K562 (cell line): Measurements from ENCODE around the gene DNMT3A. TPM values are rescaled to one million over a fixed set of nuclear protein-coding genes. Genes with fewer than 3 reads are reported as not detected.

ENCODE experiments used
- ATAC-seq: fragments of 200-7000 bp; cut with Tn5 transposase; 3 replicates; pipeline ENCODE4 v1.9.1; 2020; ENCODE audit warnings: moderate library complexity
- BruUV-seq: library from RNA; stranded (reverse); fragments of 400-500 nt; replicated peaks from 2 replicates; lab custom pipeline; 2021; lab: Mats Ljungman, UMichigan
- CTCF ChIA-PET: fragments of 300-600 bp; formaldehyde crosslinking; extraction: SDS; loops from one replicate; lab custom pipeline; 2021; ENCODE audit warnings: low intra/inter-chr PET ratio; lab: Yijun Ruan, JAX
- POLR2A ChIA-PET: fragments of 300-600, 350-650 bp; sonication (Branson Sonifier 250); formaldehyde crosslinking; extraction: SDS; loops from one replicate; lab custom pipeline; 2021; ENCODE audit warnings: antibody characterized with exemption, inconsistent platforms; lab: Yijun Ruan, JAX
- DNase-seq, 4 experiments: peaks; one replicate each; pipeline versions ENCODE4 v3.0.0 to v3.0.0-alpha.2; 2011 to 2018; ENCODE audit warnings: low spot score in 3 of 4, mixed read lengths in 3 of 4; ENCODE audit errors: extremely low read depth in 1 of 4
- FAIRE-seq: peaks from 2 replicates; lab custom pipeline; 2011; peaks lifted over from hg19 to GRCh38; lab: Jason Lieb, UNC
- H2AFZ ChIP-seq: 2 replicates; pipeline ENCODE4 v1.6.0; 2011; ENCODE audit warnings: low read depth, low read length, control low read depth, inconsistent platforms
- H3K27ac ChIP-seq: fragments of 200-600 bp; 3 replicates; pipeline ENCODE4 v1.8.0; 2011; ENCODE audit warnings: low read depth, mild to moderate bottlenecking, control low read depth, inconsistent platforms, low read length, moderate library complexity, mixed read lengths; ENCODE audit errors: extremely low read depth
- H3K27me3 ChIP-seq, 2 experiments: fragments of 300-600 bp in 1 of 2; 2 replicates in 1 of 2; 3 replicates in 1 of 2; pipeline versions ENCODE4 v1.6.0 to v1.8.0; 2011; ENCODE audit warnings: inconsistent platforms in 2 of 2, low read length in 2 of 2, mild to moderate bottlenecking in 1 of 2, mixed read lengths in 1 of 2, moderate library complexity in 1 of 2; ENCODE audit not compliant: control insufficient read depth in 2 of 2, insufficient read depth in 2 of 2
- H3K36me3 ChIP-seq: fragments of 300-600 bp; 3 replicates; pipeline ENCODE4 v1.8.0; 2011; ENCODE audit warnings: mild to moderate bottlenecking, low read length, inconsistent platforms; ENCODE audit not compliant: control insufficient read depth, insufficient read depth
- H3K4me1 ChIP-seq, 2 experiments: fragments of 200-600 bp in 1 of 2; replicated peaks in 1 of 2; 2 replicates in 1 of 2; 3 replicates in 1 of 2; pipeline versions ENCODE4 v1.5.1 to v1.8.0; 2011; ENCODE audit warnings: inconsistent platforms in 2 of 2, low read length in 2 of 2, mild to moderate bottlenecking in 1 of 2, mixed read lengths in 1 of 2, moderate library complexity in 1 of 2; ENCODE audit not compliant: control insufficient read depth in 2 of 2, insufficient read depth in 2 of 2
- H3K4me2 ChIP-seq: 2 replicates; pipeline ENCODE4 v1.6.1; 2011; ENCODE audit warnings: low read length, control low read depth, inconsistent platforms, mixed read lengths; ENCODE audit not compliant: insufficient read depth
- H3K4me3 ChIP-seq: fragments of 200-600 bp; sonication (generic), shearing (Covaris generic); 2 replicates; pipeline ENCODE4 v1.5.1; 2016; ENCODE audit warnings: control low read depth, inconsistent platforms
- H3K79me2 ChIP-seq: fragments of 200-600 bp; 3 replicates; pipeline ENCODE4 v1.8.0; 2011; ENCODE audit warnings: low read length, inconsistent platforms; ENCODE audit not compliant: control insufficient read depth, insufficient read depth
- H3K9ac ChIP-seq, 2 experiments: 2 replicates each; pipeline versions ENCODE4 v1.6.0 to v1.6.1; 2011; ENCODE audit warnings: low read depth in 2 of 2, low read length in 2 of 2, control low read depth in 1 of 2, inconsistent platforms in 1 of 2, mild to moderate bottlenecking in 1 of 2, mixed read lengths in 1 of 2; ENCODE audit not compliant: insufficient read depth in 1 of 2
- H3K9me1 ChIP-seq: one replicate; pipeline ENCODE4 v1.6.0; 2011; ENCODE audit warnings: inconsistent platforms, mild to moderate bottlenecking, low read length, moderate library complexity; ENCODE audit not compliant: control insufficient read depth, insufficient read depth
- H3K9me3 ChIP-seq: replicated peaks from 2 replicates; pipeline ENCODE4 v1.5.1; 2011; ENCODE audit warnings: low read depth, low read length, inconsistent platforms; ENCODE audit not compliant: control insufficient read depth, insufficient read depth
- H4K20me1 ChIP-seq: replicated peaks from 2 replicates; pipeline ENCODE4 v1.6.1; 2011; ENCODE audit warnings: low read length, inconsistent platforms, mixed read lengths; ENCODE audit not compliant: control insufficient read depth, insufficient read depth
- GABPB1 ChIP-seq: sonication (generic); formaldehyde crosslinking; IDR thresholded peaks from 2 replicates; pipeline ENCODE4 v1.8.0; 2022; ENCODE audit warnings: mild to moderate bottlenecking, missing genetic modification reagents
- NUFIP1 ChIP-seq: fragments of 450-650 bp; IDR thresholded peaks from 2 replicates; pipeline ENCODE4 v1.6.1; 2018; ENCODE audit not compliant: partially characterized antibody
- USF1 ChIP-seq: sonication (generic); formaldehyde crosslinking; IDR thresholded peaks from 2 replicates; pipeline ENCODE4 v1.9.0; 2022; ENCODE audit warnings: mild to moderate bottlenecking, missing genetic modification reagents
- ZNF384 ChIP-seq: IDR thresholded peaks from 2 replicates; pipeline ENCODE4 v1.6.1; 2012; ENCODE audit warnings: low read depth, low read length, improper control_type of control experiment
- WGBS: fragments of 100-300 bp; shearing (Covaris generic); methylation state at CpG from one replicate; pipeline ENCODE4 v1.1.6; 2016; ENCODE audit warnings: low coverage, mixed read lengths; ENCODE audit not compliant: insufficient coverage; ENCODE audit errors: missing lambda C conversion rate; 5-methylcytosine and 5-hydroxymethylcytosine counted together
- in situ Hi-C: fragments of 300-500 bp; cut with MboI; formaldehyde crosslinking; loops from 4 replicates; pipeline ENCODE4 v1.15.0; 2018; ENCODE audit warnings: inconsistent platforms, mixed read lengths
- intact Hi-C: fragments of 100-400 bp; cut with micrococcal nuclease; formaldehyde crosslinking; loops from 2 replicates; pipeline ENCODE4 v1.14.2; 2022
- polyA plus RNA-seq, 8 experiments: library from polyadenylated mRNA; depleted of rRNA in 4 of 8; stranded (reverse) in 5 of 8; unstranded in 3 of 8; fragments of >200 nt; fragmentation: Nextera tagmentation in 2 of 8; fragmentation: Illumina TruSeq in 1 of 8; extraction: Ambion mirVana in 2 of 8; extraction: Trizol in 1 of 8; gene quantifications; 2 replicates each; pipeline versions ENCODE4 v1.2.1 to v1.2.3, GENCODE V29; 2011 to 2014; ENCODE audit warnings: inconsistent platforms in 1 of 8, missing spikeins in 1 of 8
- total RNA-seq, 7 experiments: library from RNA; depleted of rRNA in 6 of 7; stranded (reverse); fragments of >200 nt in 6 of 7; fragmentation: Illumina TruSeq in 2 of 7; extraction: Trizol in 2 of 7; gene quantifications; 2 replicates each; pipeline versions ENCODE4 v1.2.1 to v1.2.3, GENCODE V29; 2011 to 2021; ENCODE audit warnings: low replicate concordance in 1 of 7
- TF ChIP-seq, protein P1 (sequence below): fragments of 450-650 bp; IDR thresholded peaks from 2 replicates; pipeline ENCODE4 v1.6.1; 2016; ENCODE audit warnings: antibody characterized with exemption
- TF ChIP-seq, protein P2 (sequence below): fragments of 250-450 bp; sonication (Bioruptor Pico); IDR thresholded peaks from 2 replicates; pipeline ENCODE4 v1.8.0; 2022; ENCODE audit warnings: moderate library complexity, mild to moderate bottlenecking, inconsistent platforms
- TF ChIP-seq, protein P3 (sequence below): fragments of 200-800 bp; sonication (Bioruptor generic); IDR thresholded peaks from 2 replicates; pipeline ENCODE4 v1.6.1; 2017; ENCODE audit warnings: missing genetic modification characterization, missing compliant biosample characterization

Gene DNMT3A
- total and polyA plus RNA-seq, 9 of the 15 experiments (the other 6 are each of a cell fraction or from before 2014, with no cell fraction given), result 3.0 to 16.0 (median 6.1) TPM

- Histone ChIP-seq H2AFZ (peak overlapping the region; percentile 89), H3K9ac (peak overlapping the region in 1 of 2 experiments; percentile 66; a peak in 2 of 4 replicates), H3K4me3 (no peak overlapping the region), H3K27me3 (no peaks in the 10 kb centered on the region), H3K9me3 (no peaks in the 10 kb centered on the region), H3K9me1 (no peaks in the 10 kb centered on the region), H4K20me1 (no peaks in the 10 kb centered on the region), H3K79me2 (no peaks in the 10 kb centered on the region), H3K4me1 (peaks cover 9 to 25% of the 10 kb centered on the region in 2 experiments; a peak in 4 of 5 replicates), H3K27ac (no peak overlapping the region), H3K36me3 (peaks cover 12% of the 10 kb centered on the region; the same call in 1 of the 3 replicates), H3K4me2 (no peak overlapping the region)
- FAIRE-seq (no peak), ATAC-seq (no peak), DNase-seq (no peak)
- POLR2A ChIA-PET, result interaction anchor here (0.7 to 1.3 kb wide), 2 partner anchors 23 to 29 kb away, joined by 3 to 7 read pairs; no protein-coding TSS in a partner anchor
- TF ChIP-seq USF1 (CRISPR knock-in tag) (no peak), NUFIP1 (no peak), GABPB1 (CRISPR knock-in tag) (no peak), ZNF384 (no peak)
- TF ChIP-seq, protein P1, sequence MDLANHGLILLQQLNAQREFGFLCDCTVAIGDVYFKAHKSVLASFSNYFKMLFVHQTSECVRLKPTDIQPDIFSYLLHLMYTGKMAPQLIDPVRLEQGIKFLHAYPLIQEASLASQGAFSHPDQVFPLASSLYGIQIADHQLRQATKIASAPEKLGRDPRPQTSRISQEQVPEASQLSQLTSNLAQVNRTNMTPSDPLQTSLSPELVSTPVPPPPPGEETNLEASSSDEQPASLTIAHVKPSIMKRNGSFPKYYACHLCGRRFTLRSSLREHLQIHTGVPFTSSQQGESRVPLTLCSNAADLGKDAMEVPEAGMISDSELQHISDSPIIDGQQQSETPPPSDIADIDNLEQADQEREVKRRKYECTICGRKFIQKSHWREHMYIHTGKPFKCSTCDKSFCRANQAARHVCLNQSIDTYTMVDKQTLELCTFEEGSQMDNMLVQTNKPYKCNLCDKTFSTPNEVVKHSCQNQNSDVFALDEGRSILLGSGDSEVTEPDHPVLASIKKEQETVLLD, result no peak
- TF ChIP-seq, protein P2, sequence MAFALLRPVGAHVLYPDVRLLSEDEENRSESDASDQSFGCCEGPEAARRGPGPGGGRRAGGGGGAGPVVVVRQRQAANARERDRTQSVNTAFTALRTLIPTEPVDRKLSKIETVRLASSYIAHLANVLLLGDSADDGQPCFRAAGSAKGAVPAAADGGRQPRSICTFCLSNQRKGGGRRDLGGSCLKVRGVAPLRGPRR (CRISPR knock-in tag), result no peak
- TF ChIP-seq, protein P3, sequence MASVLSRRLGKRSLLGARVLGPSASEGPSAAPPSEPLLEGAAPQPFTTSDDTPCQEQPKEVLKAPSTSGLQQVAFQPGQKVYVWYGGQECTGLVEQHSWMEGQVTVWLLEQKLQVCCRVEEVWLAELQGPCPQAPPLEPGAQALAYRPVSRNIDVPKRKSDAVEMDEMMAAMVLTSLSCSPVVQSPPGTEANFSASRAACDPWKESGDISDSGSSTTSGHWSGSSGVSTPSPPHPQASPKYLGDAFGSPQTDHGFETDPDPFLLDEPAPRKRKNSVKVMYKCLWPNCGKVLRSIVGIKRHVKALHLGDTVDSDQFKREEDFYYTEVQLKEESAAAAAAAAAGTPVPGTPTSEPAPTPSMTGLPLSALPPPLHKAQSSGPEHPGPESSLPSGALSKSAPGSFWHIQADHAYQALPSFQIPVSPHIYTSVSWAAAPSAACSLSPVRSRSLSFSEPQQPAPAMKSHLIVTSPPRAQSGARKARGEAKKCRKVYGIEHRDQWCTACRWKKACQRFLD (CRISPR knock-in tag), result no peak
- CTCF ChIA-PET, result interaction anchor here (0.5 kb wide), 1 partner anchor 68 kb away, joined by 7 read pairs; no protein-coding TSS in a partner anchor
- in situ Hi-C loops, result no loop called here
- WGBS, result 72% methylated on average over 15 of the region's 15 CpGs
- intact Hi-C loops, result loop anchor here (2.0 kb wide), 1 partner anchor 29 kb away; no protein-coding TSS in a partner anchor
- BruUV-seq, result no TSS peak
Observed at GRCh38 chr2:25229279-25230197, 112.2 kb downstream of the DNMT3A start.
